Measurements from ENCODE around the gene NDUFAB1. TPM values are rescaled to one million over a fixed set of nuclear protein-coding genes. Genes with fewer than 3 reads are reported as not detected.

The NDUFAB1 gene
- total and polyA plus RNA-seq, 2 of the 13 experiments (the other 11 are each of a cell fraction or from before 2014, with no cell fraction given) = 221 to 601 TPM

DNA sequence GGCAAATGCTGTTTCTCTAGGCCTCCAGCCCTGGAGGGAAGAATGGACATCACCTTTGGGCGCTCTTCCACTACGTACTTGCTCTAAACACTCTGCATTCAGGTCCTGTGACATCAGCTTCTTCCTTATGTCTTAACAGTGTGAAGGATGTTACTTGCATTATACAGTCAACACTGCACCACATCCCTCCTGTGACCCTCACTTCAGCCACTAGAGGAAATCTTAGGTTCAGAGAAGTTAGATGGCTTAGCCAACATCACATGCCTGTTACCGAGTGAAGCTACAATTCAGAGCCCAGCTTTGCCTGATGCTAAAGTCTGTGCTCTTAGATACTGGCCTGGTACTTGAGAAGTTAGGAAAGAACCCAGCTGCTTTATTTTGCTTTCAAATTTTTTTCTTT, 20.3 kb downstream of the NDUFAB1 start (continued):
- TF ChIP-seq, protein P1, sequence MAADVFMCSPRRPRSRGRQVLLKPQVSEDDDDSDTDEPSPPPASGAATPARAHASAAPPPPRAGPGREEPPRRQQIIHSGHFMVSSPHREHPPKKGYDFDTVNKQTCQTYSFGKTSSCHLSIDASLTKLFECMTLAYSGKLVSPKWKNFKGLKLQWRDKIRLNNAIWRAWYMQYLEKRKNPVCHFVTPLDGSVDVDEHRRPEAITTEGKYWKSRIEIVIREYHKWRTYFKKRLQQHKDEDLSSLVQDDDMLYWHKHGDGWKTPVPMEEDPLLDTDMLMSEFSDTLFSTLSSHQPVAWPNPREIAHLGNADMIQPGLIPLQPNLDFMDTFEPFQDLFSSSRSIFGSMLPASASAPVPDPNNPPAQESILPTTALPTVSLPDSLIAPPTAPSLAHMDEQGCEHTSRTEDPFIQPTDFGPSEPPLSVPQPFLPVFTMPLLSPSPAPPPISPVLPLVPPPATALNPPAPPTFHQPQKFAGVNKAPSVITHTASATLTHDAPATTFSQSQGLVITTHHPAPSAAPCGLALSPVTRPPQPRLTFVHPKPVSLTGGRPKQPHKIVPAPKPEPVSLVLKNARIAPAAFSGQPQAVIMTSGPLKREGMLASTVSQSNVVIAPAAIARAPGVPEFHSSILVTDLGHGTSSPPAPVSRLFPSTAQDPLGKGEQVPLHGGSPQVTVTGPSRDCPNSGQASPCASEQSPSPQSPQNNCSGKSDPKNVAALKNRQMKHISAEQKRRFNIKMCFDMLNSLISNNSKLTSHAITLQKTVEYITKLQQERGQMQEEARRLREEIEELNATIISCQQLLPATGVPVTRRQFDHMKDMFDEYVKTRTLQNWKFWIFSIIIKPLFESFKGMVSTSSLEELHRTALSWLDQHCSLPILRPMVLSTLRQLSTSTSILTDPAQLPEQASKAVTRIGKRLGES (CRISPR knock-in tag; IDR thresholded peaks at IDR 0.05; ENCODE audit: borderline replicate concordance) = no peak
- TF ChIP-seq ZNF432 (CRISPR knock-in tag; IDR thresholded peaks at IDR 0.05; ENCODE audit: borderline replicate concordance) = no peak

DNA sequence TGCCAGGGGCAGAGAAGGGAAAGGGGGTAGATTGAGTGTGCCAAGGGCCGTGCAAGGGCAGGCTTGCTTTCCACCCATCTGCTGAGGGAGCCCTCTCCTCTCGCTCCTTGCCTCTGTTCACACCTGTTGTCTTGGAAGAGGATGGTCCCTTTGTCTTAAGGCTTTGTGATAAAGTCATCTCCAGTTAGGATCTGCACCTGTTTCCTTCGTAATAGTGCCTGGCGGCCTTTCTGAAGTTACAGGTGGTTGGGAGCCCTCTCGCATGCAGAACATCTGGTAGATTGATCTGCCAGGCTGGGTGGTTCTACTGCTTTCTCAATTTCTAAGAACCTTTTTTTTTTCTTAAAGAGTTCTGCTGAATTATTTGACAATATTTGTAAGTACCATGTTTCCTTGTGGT, 22.3 kb downstream of the NDUFAB1 start:
- Histone ChIP-seq H3K4me3 (replicated peaks in 1 of 3; ENCODE audit: insufficient read depth in 1 of 3, low read depth in 2 of 3, low read length in 3 of 3) (no peak overlapping the region), H3K4me1 (ENCODE audit: insufficient read depth, low read length) (no peaks in the 10 kb centered on the region), H2AFZ (ENCODE audit: low read length) (no peak overlapping the region), H3K27ac (ENCODE audit: extremely low read length, insufficient read depth, low read length) (no peak overlapping the region), H3K9me3 (ENCODE audit: low read length) (no peaks in the 10 kb centered on the region), H3K27me3 (ENCODE audit: control insufficient read depth in 1 of 2, insufficient read depth in 2 of 2, low read length in 2 of 2) (no peaks in the 10 kb centered on the region), H3K79me2 (ENCODE audit: insufficient read depth, low read length) (no peaks in the 10 kb centered on the region), H3K4me2 (ENCODE audit: low read depth, low read length) (no peak overlapping the region), H3K36me3 (replicated peaks in 1 of 2; ENCODE audit: control insufficient read depth in 1 of 2, insufficient read depth in 2 of 2, low read length in 2 of 2) (peaks cover 45 to 79% of the 10 kb centered on the region in 2 experiments), H4K20me1 (ENCODE audit: insufficient read depth, low read length) (peaks cover 7% of the 10 kb centered on the region; the same call in 1 of the 2 replicates), H3K9ac (ENCODE audit: insufficient read depth, low read depth, low read length) (no peak overlapping the region)
- intact Hi-C loops (cut with micrococcal nuclease; ENCODE audit: unreplicated experiment) (no loop called here), in situ Hi-C loops (cut with HindIII; ENCODE audit: extremely low pct_ligation_motif_present, low pct_unique_long_range_greater_than_20kb) (no loop called here)
- POLR2A ChIA-PET = no interaction called here
- no peak for FAIRE-seq
- no peak for DNase-seq (ENCODE audit: low spot score)
- CTCF ChIA-PET (ENCODE audit: low intra/inter-chr PET ratio, low total read pairs) = no interaction called here
- no peak for ATAC-seq
- BruUV-seq (replicated peaks) = no TSS peak
- 98% methylated on average over 5 of the region's 5 CpGs for WGBS (ENCODE audit: low lambda C conversion rate)
- TF ChIP-seq, protein P2, sequence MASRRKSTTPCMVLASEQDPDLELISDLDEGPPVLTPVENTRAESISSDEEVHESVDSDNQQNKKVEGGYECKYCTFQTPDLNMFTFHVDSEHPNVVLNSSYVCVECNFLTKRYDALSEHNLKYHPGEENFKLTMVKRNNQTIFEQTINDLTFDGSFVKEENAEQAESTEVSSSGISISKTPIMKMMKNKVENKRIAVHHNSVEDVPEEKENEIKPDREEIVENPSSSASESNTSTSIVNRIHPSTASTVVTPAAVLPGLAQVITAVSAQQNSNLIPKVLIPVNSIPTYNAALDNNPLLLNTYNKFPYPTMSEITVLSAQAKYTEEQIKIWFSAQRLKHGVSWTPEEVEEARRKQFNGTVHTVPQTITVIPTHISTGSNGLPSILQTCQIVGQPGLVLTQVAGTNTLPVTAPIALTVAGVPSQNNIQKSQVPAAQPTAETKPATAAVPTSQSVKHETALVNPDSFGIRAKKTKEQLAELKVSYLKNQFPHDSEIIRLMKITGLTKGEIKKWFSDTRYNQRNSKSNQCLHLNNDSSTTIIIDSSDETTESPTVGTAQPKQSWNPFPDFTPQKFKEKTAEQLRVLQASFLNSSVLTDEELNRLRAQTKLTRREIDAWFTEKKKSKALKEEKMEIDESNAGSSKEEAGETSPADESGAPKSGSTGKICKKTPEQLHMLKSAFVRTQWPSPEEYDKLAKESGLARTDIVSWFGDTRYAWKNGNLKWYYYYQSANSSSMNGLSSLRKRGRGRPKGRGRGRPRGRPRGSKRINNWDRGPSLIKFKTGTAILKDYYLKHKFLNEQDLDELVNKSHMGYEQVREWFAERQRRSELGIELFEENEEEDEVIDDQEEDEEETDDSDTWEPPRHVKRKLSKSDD (CRISPR knock-in tag; IDR thresholded peaks at IDR 0.05; ENCODE audit: low read depth) = no peak
- TF ChIP-seq POLR2G (IDR thresholded peaks at IDR 0.05; ENCODE audit: low read depth, low read length) = no peak
- TF ChIP-seq, protein P3, sequence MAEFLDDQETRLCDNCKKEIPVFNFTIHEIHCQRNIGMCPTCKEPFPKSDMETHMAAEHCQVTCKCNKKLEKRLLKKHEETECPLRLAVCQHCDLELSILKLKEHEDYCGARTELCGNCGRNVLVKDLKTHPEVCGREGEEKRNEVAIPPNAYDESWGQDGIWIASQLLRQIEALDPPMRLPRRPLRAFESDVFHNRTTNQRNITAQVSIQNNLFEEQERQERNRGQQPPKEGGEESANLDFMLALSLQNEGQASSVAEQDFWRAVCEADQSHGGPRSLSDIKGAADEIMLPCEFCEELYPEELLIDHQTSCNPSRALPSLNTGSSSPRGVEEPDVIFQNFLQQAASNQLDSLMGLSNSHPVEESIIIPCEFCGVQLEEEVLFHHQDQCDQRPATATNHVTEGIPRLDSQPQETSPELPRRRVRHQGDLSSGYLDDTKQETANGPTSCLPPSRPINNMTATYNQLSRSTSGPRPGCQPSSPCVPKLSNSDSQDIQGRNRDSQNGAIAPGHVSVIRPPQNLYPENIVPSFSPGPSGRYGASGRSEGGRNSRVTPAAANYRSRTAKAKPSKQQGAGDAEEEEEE (CRISPR knock-in tag; IDR thresholded peaks at IDR 0.05; ENCODE audit: borderline replicate concordance) = no peak
- TF ChIP-seq, protein P4, sequence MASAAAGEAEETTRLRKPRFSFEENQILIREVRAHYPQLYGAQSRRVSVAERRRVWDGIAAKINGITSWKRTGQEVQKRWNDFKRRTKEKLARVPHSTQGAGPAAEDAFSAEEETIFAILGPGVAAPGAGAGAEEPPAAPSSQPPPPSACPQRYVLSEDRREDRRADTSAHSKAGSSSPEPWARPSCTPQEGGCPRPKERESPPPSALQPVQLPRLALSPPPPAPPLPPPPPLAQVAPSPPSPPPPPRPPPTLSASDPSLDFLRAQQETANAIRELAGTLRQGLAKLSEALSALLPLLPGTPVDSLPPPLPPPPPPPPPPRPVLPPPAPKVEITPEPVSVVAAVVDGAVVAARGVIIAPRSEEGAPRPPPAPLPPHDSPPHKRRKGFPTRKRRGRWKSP (CRISPR knock-in tag; IDR thresholded peaks at IDR 0.05) = no peak
- TF ChIP-seq MTA3 (CRISPR knock-in tag; IDR thresholded peaks at IDR 0.05) = no peak
- TF ChIP-seq, protein P5, sequence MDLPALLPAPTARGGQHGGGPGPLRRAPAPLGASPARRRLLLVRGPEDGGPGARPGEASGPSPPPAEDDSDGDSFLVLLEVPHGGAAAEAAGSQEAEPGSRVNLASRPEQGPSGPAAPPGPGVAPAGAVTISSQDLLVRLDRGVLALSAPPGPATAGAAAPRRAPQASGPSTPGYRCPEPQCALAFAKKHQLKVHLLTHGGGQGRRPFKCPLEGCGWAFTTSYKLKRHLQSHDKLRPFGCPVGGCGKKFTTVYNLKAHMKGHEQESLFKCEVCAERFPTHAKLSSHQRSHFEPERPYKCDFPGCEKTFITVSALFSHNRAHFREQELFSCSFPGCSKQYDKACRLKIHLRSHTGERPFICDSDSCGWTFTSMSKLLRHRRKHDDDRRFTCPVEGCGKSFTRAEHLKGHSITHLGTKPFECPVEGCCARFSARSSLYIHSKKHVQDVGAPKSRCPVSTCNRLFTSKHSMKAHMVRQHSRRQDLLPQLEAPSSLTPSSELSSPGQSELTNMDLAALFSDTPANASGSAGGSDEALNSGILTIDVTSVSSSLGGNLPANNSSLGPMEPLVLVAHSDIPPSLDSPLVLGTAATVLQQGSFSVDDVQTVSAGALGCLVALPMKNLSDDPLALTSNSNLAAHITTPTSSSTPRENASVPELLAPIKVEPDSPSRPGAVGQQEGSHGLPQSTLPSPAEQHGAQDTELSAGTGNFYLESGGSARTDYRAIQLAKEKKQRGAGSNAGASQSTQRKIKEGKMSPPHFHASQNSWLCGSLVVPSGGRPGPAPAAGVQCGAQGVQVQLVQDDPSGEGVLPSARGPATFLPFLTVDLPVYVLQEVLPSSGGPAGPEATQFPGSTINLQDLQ (CRISPR knock-in tag; IDR thresholded peaks at IDR 0.05) = no peak
- TF ChIP-seq, protein P6, sequence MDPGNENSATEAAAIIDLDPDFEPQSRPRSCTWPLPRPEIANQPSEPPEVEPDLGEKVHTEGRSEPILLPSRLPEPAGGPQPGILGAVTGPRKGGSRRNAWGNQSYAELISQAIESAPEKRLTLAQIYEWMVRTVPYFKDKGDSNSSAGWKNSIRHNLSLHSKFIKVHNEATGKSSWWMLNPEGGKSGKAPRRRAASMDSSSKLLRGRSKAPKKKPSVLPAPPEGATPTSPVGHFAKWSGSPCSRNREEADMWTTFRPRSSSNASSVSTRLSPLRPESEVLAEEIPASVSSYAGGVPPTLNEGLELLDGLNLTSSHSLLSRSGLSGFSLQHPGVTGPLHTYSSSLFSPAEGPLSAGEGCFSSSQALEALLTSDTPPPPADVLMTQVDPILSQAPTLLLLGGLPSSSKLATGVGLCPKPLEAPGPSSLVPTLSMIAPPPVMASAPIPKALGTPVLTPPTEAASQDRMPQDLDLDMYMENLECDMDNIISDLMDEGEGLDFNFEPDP (CRISPR knock-in tag; conservative IDR thresholded peaks at IDR 0.05) = no peak

Data from HepG2 (cell line).